ENCODE data around the gene USP43. TPM values are rescaled to one million over a fixed set of nuclear protein-coding genes. Genes with fewer than 3 reads are reported as not detected.

The USP43 gene
- total and polyA plus RNA-seq, 12 donors, result 0.11 to 1.2 (median 0.54) TPM; not detected in 2

GRCh38 chr17:9726291-9726690 lies 81.0 kb downstream of the USP43 start:
- Histone ChIP-seq H3K27ac (no peak overlapping the region), H3K27me3 (no peaks in the 10 kb centered on the region), H3K36me3 (replicated peaks in 1 of 2) (no peaks in the 10 kb centered on the region), H3K4me1 (replicated peaks in 1 of 2) (no peaks in the 10 kb centered on the region), H3K4me3 (no peak overlapping the region), H3K9me3 (replicated peaks in 1 of 3) (no peaks in the 10 kb centered on the region)
- no peak for TF ChIP-seq POLR2A (IDR thresholded peaks at IDR 0.05)
- no peak for TF ChIP-seq CTCF (IDR thresholded peaks at IDR 0.05)
- DNase-seq, result no peak
- 50 to 56% (median 51%) methylated on average over 6 of the region's 6 CpGs for WGBS, 4 donors
- intact Hi-C loops (cut with DNase I), result no loop called here

GRCh38 chr17:9728005-9728404 lies 82.7 kb downstream of the USP43 start:
- TF ChIP-seq CTCF (IDR thresholded peaks at IDR 0.05) (no peak), POLR2A (IDR thresholded peaks at IDR 0.05) (no peak)
- no peak for DNase-seq
- Histone ChIP-seq H3K27me3 (no peaks in the 10 kb centered on the region), H3K9me3 (replicated peaks in 1 of 3) (no peaks in the 10 kb centered on the region), H3K4me1 (replicated peaks in 1 of 2) (no peaks in the 10 kb centered on the region), H3K36me3 (replicated peaks in 1 of 2) (no peaks in the 10 kb centered on the region), H3K4me3 (no peak overlapping the region), H3K27ac (no peak overlapping the region)
- 81 to 92% (median 86%) methylated on average over 14 to 18 of the region's 18 CpGs for WGBS, 4 donors
- intact Hi-C loops (cut with DNase I), result no loop called here

GRCh38 chr17:9728564-9728963 lies 83.2 kb downstream of the USP43 start:
- peak in 1 of 7 donors; percentile 21 for DNase-seq
- no peaks in the 10 kb centered on the region for H3K4me1 ChIP-seq (replicated peaks in 1 of 2)
- 43 to 62% (median 53%) methylated on average over 7 to 12 of the region's 12 CpGs for WGBS, 4 donors
- TF ChIP-seq CTCF (IDR thresholded peaks at IDR 0.05) (no peak), POLR2A (IDR thresholded peaks at IDR 0.05) (no peak)
- intact Hi-C loops (cut with DNase I), result no loop called here
- H3K27me3 ChIP-seq, result no peaks in the 10 kb centered on the region
- H3K27ac ChIP-seq, result no peak overlapping the region
- no peaks in the 10 kb centered on the region for H3K36me3 ChIP-seq (replicated peaks in 1 of 2)
- no peak overlapping the region for H3K4me3 ChIP-seq
- no peaks in the 10 kb centered on the region for H3K9me3 ChIP-seq (replicated peaks in 1 of 3)

GRCh38 chr17:9729034-9729650 lies 83.8 kb downstream of the USP43 start:
- intact Hi-C loops (cut with DNase I), result no loop called here

More at GRCh38 chr17:9729034-9729650, 83.8 kb downstream of the USP43 start:
- no peaks in the 10 kb centered on the region for H3K27me3 ChIP-seq
- no peaks in the 10 kb centered on the region for H3K36me3 ChIP-seq (replicated peaks in 1 of 2)
- peak in 2 of 7 donors; percentile 6 to 25 for DNase-seq
- H3K4me3 ChIP-seq, result no peak overlapping the region
- no peaks in the 10 kb centered on the region for H3K4me1 ChIP-seq (replicated peaks in 1 of 2)
- TF ChIP-seq CTCF (IDR thresholded peaks at IDR 0.05) (peak; percentile 92 to 99 (median 94)), POLR2A (IDR thresholded peaks at IDR 0.05) (no peak)
- WGBS, 4 donors, result 0 to 11% (median 4%) methylated on average over 2 of the region's 2 CpGs
- no peak overlapping the region for H3K27ac ChIP-seq
- no peaks in the 10 kb centered on the region for H3K9me3 ChIP-seq (replicated peaks in 1 of 3)

Measured in adrenal gland (tissue), 12 donors.